Stimulated activated CD4-positive, alpha-beta T cell treated with anti-CD3 and anti-CD28 coated beads, Interleukin-2, amount 100 ng/mL, for 24 hours (primary cell): ENCODE results near the gene STK17A.

Source experiments
- DNase-seq, 2 donors: peaks; one replicate each; pipeline ENCODE4 v3.0.0-alpha.2; 2020

STK17A gene

DNA sequence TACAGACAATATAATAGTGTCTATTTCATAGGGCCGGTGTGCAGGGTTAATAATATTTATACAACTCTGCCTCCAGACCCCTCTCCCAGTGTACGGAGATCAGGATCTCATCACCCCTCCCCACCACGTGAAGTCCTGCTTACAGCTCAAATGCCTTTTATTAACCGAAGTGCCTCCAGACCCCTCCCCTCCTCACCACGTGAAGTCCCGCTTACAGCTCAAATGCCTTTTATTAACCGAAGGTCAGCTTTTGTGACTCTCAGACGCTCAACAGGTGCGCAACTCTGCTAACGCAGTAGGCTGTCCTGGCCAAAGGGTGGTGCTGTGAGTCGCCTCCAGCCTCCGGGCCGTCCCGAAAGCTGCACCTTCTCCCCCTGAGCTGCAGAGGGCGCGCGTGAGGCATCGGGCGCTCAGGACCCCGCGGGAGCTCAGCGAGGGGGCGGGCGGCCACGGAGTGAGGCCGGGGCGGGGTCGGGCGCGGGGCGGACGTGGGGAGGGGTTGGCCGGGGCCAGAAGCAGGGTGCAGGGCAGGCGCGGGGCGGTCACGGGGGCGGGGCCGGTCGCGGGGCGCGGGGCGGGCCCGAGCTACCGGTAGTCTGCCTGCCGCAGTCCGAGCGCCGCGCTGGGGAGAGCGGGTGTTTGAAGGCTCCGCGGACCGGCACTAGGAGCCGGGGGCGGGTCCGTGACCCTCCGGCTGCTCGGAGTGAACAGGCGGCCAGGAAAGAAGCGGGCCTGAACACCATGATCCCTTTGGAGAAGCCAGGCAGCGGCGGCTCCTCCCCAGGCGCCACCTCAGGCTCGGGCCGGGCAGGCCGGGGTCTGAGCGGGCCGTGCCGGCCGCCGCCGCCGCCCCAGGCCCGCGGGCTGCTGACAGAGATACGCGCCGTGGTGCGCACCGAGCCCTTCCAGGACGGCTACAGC lies at the start of gene STK17A:
Gene STK17A (plus strand): TSS at position 606 of the 921 bp plus-strand sequence. CDS start 136 bp downstream, at position 742.
- DNase-seq: peak; percentile 91 to 92

DNA sequence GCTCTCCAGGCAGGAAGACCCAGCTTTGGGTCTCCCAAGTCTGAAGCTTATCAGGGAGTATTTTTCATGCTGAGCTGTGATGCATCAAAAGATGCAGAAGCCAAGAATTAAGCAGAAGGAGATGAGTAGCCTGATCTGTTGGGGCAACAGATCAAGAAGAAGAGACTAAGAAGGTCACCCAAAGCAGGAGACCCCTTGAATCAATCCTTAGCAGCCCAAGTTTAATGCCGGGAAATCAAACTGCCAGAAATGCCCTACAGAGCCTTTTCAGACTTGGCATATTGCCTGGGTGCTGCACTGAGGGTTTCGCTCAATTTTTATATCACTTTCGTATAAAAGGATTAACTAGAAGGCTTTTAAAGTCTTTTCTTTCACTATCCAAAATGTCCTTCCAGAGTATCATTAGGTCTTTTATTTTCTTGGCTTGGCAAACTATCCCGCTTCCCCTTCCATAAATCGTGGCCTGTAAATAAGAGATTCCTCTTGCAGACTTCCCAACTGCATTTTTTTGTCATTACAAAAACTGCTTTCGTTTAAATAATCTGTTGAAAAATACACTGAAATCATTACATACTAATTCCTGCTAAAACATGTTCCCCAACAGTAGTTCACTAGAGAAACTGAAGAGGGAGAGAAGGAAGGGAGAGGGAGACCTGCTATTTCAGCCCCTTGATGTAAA lies 49.0 kb upstream of the STK17A start:
- DNase-seq: no peak

DNA sequence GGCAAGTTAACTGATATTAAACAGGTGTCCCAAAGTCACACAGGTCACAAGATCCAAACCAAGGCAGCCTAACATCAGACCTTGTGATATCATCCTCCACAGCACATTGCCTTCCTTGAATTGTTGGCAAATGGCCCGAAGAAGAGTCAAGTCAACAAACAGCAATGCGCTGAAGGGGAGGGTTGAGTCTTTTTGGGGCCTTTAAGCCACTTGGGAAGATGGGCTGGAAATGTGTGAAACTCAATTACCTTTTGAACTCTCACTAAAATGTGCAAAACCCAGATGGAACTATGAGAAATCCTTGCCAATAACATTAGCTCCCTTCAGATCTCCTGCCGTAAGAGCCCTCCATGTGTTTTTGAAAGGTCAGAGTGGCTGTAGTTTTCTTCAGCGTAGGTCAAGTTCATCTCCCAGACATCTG lies 47.9 kb upstream of the STK17A start:
- no peak for DNase-seq

DNA sequence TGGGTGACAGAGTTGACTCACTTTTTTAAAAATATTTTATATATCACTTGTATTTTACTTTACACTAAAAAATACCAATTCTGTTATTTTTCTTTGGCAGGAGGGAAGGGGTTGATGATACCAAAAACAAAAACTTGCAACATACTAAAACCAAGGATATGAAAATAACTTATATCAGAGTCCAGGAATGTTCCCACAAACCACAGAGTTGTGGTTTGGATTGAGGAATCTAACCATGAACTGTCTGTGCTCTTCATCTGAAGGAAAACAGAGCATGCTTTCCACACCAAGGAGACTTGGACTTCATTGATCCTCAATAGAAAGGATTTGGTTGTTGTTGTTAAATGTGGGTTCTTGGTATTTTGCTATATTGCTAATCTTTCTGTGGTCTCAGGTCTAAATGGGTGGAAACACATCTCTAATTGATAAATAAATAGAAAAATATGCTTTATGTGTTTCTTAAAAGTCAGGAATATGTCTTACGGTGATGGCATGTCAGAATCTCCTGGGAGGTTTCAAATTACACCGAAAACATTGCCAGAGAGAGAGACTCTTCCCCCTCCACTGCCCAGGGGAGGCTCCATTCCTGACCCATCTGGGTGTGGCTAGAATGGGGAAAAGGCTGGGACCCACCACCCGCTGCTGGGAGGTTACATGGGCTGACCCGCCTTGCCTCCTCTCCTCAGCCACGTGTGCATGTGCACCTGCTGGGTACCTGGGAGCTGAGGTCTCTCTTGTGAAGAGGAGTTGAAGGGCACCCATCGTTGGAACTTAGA lies 46.9 kb upstream of the STK17A start:
- DNase-seq: no peak

DNA sequence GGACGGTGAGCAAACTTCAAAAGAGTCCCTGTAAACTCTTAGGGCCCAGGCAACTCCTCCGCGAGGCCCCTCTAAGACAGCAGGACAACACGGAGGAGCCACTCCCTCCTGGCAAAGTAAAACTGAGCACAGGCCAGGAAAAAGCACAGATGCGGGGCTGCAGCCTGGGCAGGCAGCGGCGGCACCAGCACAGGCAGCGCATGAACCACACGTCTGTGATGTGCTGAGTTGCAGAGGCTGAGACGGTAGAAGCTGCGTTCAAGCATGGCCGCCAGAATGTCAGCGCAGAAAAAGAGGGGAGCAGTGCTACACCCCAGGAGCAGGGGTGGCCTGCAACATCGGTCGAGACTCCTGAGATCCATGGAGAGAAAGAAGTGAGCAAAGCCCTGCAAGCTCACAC lies 46.1 kb upstream of the STK17A start:
- no peak for DNase-seq

DNA sequence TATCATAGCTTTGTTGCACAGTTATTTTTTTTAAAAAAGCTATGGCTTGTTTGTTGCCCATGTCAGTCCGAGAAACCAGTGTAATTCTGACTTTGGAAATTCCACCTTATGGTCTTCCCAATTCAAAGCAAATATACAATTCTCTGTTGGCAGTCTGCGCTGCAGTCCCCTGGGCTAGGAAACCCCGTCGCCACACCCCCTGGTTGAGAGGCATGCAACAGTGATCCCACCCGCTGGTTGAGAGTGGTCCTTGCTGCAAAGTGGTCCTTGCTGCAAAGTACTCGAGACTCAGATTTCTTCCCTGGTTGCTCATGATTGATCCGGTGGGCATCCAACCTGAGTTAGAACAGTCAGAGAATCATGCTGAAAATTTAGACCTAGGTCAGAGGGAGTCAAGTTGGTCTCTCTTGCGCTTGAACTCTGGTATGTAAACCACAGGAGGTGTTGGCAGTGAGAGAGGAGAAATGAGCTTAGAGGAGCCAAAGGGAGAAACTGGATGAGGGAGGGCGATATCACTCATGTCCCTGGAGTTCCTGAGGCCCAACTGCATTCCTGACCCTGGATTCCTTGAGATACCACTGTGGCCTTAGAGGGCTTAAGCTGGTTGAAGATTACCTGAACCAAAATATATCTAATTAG lies 45.0 kb upstream of the STK17A start:
- DNase-seq: no peak

DNA sequence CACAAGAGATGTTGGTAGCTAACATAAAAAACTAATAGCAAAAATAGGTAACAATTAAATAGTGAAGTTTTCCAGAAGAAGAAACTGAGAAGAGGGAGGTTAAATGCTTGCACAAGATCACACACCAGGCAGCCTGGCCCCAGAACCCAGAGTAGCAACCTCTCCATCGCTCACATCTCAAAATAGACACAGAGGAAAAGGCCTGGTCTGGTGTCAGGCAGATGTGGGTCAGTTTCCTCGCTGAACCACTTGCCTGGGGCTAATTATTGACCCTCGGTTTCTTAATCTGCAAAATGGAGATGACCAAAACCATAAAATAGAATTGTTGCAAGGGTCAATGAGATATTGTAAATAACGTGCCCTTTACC lies 44.5 kb upstream of the STK17A start:
- DNase-seq: no peak

DNA sequence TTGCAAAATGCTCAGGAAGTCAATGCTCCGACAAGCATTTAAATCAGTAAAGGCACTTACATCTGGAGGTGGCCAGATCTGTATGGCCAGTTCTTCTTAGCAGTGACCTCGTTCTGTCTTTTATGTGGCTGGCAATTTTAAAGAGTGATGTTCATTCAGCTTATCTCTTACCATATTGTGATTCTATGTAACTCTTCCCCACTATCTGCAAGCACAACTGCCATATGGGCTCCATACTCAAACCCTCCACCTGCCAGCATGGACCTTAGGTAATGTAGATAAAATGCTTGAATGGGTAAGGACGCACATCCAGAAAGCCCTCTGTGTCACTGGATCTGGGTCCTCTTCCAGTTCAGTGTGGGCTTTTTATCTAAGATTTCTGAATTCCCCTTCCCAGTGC lies 42.4 kb upstream of the STK17A start:
- no peak for DNase-seq

DNA sequence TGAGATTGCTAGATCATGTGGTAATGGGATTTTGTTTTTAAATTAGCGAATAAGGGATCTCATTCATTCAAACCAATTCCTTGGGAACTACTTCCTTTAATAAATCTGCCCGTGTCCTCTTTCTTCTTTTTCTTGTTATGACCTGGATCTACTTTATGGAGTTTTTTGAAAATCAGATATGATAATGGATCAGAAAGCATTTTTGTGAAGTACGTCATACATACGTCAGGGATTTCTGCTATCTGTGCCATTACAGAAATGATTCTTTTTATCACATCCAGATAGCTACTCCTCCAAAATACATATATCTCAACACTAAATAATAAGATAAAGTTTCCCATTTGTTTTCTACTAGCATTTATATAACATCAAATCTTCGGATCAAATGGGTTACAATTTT lies 40.2 kb upstream of the STK17A start:
- no peak for DNase-seq

DNA sequence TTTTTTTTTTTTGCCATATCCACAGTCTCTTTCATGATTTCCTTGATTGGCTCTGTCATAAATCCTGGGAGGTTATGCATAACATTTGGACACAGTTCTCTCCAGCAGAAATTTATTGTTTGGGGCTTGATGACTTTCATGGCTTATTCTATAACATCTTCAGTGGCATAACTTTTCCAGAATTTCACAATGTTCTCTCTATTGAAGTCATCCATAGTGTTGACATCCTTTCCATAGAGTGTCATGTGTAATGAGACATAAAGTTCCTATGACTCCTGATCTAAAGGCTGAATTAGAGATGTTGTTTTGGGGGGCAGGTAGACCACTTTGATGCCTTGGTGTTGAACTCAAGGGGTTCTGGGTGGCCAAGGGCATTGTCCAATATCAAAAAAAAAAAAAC lies 36.7 kb upstream of the STK17A start:
- DNase-seq: no peak

DNA sequence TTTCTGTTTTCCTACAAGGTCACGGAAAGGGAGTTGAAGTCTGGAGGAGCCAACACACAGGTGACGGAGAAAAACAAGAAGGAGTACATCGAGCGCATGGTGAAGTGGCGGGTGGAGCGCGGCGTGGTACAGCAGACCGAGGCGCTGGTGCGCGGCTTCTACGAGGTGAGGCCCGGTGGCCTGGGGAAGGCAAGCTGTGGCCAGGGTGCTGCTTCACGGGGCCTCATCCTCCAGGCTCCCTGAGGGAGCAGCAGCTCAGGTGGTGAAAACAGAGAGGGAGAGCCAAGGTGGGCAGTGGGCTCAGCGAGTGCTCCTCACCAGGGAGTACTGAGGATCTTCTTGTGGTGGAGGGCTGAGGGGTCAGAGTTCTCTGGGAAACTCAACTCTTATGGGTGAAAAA lies 32.5 kb upstream of the STK17A start:
- DNase-seq: no peak

DNA sequence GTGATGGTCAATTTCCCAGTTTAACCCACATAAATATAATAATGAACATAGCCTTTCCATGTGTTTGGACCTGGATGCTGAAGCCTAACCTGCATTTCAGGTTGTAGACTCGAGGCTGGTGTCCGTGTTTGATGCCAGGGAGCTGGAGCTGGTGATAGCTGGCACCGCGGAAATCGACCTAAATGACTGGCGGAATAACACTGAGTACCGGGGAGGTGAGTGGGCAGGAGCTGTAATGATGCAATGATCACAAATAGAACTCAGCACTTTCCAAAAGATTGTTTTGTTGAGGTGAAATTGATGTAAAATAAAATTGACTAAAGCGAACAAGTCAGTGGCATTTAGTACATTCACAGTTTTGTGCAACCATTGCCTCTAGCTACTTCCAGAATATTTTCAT lies 30.8 kb upstream of the STK17A start:
- no peak for DNase-seq

DNA sequence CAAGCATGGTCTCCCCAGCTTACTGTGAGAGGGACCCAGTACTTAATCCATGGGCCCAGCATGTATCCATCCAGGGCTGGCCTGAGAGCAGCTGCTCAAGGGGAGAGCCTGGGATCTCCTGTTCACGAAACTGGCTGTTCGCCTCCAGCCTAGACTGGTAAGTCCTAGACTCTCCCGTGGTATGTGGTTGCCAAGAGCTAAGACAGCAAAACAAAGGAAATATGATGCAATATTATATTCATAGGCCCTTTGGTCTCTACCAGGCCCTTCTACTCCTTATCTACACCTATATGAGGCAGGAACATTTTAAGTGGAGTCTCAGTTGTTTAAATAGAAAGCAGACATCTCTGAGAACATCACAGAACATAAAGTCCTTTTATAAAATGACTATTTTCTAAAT lies 28.9 kb upstream of the STK17A start:
- peak in 1 of 2 donors; percentile 5 for DNase-seq

DNA sequence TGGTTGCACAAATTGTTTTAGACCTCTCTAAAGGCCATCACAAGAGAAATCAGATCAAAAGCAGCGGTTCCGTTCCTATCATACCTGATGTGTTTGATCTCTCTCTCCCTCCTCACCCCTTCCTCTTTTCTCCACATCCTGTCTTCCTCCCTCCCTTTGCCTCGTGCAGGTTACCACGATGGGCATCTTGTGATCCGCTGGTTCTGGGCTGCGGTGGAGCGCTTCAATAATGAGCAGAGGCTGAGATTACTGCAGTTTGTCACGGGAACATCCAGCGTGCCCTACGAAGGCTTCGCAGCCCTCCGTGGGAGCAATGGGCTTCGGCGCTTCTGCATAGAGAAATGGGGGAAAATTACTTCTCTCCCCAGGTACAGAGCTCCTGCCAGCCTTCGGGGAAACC lies 28.5 kb upstream of the STK17A start:
- DNase-seq: peak in 1 of 2 donors; percentile 2

DNA sequence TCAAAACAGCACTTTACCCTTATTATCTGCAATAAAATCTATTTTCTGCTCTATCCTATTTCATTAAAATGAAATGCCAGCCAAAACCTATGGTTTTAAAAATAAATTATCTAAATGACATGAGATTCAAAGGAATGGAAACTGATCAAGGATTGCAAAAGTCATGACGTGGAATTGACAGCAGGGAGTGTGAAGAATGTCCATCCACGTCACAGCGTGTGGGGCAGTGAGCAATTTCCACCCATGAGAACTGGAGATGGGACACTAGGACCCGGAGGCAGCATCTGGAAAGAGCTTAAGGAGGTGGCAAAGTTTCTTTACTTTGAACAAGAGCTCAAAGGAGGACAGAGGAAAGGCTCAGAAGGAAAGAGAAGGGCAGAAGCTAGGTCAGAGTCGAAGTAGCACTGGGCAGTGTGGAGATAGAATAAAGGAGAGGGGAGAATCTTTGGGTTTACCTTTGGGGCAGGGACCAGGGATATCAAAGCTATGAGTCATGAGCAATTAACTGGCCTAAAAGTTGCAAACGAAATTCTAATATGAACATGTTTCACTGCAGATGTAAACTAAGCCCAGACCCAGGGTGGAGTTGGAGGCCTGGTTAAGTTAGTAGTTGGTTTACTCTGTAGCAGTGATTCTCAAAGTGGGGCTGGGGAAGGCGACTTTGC lies 24.9 kb upstream of the STK17A start:
- no peak for DNase-seq

DNA sequence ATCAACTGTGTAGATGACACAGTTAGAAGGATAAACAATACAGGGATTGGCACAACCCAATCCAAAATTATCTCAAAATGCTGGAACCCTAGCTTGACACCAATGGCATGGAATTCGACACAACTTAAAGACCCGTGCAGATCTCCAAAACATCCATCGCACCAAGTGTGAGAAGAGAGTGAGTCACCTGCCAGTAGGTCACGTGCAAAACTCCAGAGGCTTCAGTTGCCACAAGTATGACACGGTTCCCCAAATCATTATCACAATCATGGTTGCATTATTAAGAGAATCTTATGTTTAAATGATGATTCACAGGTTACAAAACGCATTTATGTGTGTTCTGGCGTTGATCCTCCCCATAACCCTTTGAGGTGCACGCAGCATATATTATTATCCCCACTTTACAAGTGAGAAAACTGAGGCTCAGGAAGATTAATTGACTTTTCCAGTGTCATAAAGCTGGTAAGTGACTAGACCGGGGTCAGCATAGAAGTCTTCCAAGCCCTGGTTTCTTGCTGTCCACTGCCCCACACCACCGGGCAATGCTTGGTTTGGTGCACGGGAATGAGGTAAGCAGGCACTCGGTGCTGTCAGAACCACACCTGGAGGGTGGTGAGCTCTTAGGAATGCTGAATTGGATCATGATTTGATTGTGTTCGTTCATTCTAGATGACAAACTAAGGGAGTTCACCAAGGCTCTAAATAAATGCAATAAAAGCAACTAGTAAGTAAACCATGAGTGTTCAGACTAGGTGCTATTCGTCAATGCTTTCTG lies 23.6 kb upstream of the STK17A start:
- DNase-seq: no peak

DNA sequence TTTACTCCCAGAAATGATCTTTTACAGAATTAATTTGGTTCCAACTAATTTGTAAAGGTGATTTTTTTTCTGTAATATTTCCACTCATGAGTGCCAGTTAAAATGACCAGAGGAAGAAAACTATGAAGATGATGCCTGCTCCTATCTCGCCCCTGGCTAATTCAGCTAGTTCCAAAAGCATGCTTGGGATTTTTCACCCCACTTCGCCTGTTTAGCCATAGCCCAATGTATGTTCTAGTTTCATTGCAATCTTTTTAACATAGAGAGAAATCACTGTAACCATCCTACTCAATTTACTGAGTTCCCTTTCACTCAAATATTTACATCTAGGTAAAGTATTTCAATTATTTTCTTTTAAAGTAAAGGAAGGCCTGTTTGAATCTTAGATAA lies 23.0 kb upstream of the STK17A start:
- DNase-seq: no peak

DNA sequence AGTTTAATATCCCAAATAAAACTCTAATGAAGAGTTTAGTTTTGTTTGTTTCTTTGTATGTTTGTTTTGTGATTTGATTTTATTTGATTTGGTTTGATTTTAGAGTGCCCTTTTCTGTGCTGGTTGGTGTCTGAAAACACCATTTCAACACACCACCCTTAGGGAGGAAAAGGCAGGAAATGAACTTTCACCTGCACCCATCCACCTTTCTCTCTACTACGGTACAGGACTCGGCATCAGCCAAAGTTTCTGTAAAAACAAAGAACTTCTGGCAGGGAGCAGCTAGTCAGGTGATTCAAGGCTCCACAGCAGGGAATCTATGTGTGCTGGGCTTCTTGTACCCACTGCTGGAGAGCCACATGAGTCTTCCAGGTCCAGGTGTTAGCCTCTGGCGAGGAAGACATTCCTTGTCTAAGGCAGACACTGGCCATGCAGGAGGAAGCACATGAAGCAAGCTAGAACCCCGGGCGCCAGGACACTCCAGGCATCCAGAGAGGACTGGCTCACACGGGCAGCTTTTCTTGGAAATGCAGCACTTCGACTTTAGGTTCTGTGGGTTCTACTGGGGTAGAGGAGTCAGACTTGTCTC lies 22.1 kb upstream of the STK17A start:
- no peak for DNase-seq

DNA sequence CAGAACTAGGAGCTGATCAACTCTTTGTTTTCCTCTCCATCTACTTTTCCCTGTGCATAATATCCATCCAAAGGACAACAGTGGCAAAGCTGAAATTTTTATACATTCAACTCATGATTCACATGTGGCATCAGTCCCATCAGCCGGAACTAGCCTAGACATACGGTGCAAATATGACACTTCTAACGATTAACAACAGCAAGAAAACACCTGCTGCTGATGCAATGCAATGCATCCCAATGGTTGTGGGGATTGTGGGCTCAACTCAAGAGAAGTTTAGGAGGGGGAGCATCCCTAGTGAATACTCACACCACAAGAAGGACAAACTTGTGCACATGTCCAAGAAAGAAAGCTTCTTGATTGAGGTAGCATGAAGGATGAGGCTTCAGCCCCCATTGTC lies 20.5 kb upstream of the STK17A start:
- DNase-seq: no peak

DNA sequence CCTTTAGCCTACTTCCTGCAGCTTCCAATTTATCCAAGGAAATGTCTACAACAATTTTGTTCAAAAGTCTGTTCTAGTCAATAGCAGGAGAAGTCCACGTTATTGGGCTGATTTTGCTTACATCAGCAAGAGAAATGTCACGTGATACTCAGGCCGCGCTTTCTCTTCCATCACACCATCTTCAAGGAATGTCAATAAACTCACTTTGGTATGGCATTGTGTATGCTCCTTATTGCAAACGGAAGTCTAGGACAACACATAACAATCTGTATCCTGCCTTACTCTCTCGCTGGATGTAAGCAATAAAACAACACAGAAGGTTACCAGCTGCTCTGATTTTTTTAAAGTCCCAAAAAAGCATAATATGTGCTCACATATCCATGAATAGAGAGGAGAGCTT lies 17.1 kb upstream of the STK17A start:
- DNase-seq: no peak

DNA sequence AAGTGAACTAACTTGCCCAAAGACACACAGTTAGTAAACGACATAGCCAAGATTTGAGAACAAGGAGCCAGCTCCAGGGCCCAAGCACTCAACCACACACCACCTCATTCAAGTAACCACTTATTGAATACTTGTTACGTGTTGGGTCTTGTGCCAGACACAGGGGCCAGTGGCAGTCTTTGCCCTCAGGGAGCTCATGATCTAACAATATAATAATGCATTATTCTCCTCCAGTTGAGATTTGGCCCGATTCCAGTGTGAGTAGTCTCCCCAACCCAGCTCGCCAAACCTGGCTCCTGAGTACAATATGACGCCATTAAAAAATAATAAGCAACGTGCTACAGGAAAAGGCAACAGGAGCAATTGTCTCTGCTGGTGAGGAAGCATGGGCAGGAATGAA lies 14.4 kb upstream of the STK17A start:
- DNase-seq: no peak
